Right atrium auricular region (tissue), 2 donors: ENCODE results near the gene SCART1. TPM values are rescaled to one million over a fixed set of nuclear protein-coding genes. Genes with fewer than 3 reads are reported as not detected.
A peak's percentile ranks its signal among the peaks of the same experiment; 100 is the strongest.
"Not testable (repeated sequence)": the region's sequence is repeated elsewhere in the genome, so short reads cannot be mapped to it uniquely, and the experiment has no call there.

Source experiments
- DNase-seq: peaks from one replicate; pipeline ENCODE4 v3.0.0-alpha.2; 2019; ENCODE audit warnings: low spot score
- H3K27ac ChIP-seq, 2 donors: fragments of 200-600 bp; sonication (generic); 1 replicate in 1 of 2; 2 replicates in 1 of 2; pipeline ENCODE4 v1.5.1; 2016 to 2019
- H3K27me3 ChIP-seq, 2 donors: fragments of 200-600 bp; sonication (generic); one replicate each; pipeline versions ENCODE4 v1.5.1 to v1.6.0; 2017 to 2019
- H3K36me3 ChIP-seq: fragments of 200-600 bp; sonication (generic); one replicate; pipeline ENCODE4 v1.5.1; 2016
- H3K4me1 ChIP-seq, 2 donors: fragments of 200-600 bp; sonication (generic); one replicate each; pipeline versions ENCODE4 v1.5.1 to v1.6.0; 2017 to 2019
- H3K4me3 ChIP-seq, 2 donors: fragments of 200-600 bp; sonication (generic); 1 replicate in 1 of 2; 2 replicates in 1 of 2; pipeline ENCODE4 v1.5.1; 2017 to 2019; ENCODE audit warnings: mild to moderate bottlenecking in 1 of 2, moderate library complexity in 1 of 2
- H3K9me3 ChIP-seq, 2 donors: fragments of 200-600 bp; sonication (generic); one replicate each; pipeline ENCODE4 v1.5.1; 2019
- total RNA-seq, 2 donors: library from RNA; depleted of rRNA; stranded (reverse); fragments of >200 nt; gene quantifications; one replicate each; pipeline ENCODE4 v1.1.0, GENCODE V29; 2016
- TF ChIP-seq, protein P1 (sequence below), 2 donors: fragments of 200-600 bp; sonication (generic); IDR thresholded peaks; one replicate each; pipeline ENCODE4 v1.5.1; 2019; ENCODE audit warnings: antibody characterized with exemption in 2 of 2

The SCART1 gene
- total RNA-seq, 2 donors from 2014 or later = 0.22 to 0.24 TPM

DNA sequence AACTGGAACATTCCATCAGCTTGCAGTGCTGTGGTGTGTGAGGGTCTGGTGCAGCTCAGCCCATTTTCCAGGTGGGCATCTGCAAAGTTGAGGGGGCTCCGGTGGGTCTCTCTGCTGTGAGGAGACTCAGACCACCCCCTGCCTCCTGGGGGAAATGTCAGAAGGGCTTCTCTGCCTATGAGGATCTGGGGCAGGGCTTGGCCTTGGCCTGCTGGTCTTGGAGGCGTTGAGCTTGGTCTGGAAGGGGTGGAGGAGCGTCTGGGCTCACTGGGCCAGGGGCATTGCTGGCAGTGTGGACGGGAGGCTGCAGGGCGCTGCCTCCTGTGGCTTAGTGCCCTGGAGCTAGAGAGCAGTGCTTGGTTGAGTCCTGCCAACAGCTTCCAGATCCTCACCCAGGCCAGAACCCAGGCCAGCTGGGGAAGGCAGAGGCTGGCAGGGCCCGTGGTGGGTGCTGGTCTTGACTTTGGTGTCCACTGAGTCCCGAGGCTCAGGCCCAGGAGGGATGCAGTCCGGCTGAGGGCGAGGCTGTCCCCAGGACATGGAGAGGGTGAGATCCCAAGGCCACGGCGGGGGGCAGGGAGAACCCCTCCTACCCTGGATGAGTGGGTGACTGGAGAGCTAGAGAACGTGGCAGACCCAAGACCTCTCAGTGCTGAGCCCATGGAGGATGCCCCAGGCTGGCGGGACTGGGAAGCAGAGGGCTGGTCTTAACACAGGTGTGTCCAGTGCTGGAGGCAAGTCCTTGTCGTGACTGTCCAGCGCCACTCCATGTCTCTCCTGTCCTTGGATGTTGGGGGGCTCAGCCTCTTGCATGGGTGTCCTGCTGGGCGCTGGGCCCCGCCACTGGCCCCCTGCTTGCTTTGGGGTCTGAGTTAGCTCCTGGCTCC is 32.2 kb upstream of the SCART1 start:
- peak; percentile 48 for DNase-seq
- peaks cover 0 to 4% of the 10 kb centered on the region in 2 donors for H3K4me1 ChIP-seq
- H3K27ac ChIP-seq = no peak overlapping the region
- no peak overlapping the region for H3K4me3 ChIP-seq
- TF ChIP-seq, protein P1, sequence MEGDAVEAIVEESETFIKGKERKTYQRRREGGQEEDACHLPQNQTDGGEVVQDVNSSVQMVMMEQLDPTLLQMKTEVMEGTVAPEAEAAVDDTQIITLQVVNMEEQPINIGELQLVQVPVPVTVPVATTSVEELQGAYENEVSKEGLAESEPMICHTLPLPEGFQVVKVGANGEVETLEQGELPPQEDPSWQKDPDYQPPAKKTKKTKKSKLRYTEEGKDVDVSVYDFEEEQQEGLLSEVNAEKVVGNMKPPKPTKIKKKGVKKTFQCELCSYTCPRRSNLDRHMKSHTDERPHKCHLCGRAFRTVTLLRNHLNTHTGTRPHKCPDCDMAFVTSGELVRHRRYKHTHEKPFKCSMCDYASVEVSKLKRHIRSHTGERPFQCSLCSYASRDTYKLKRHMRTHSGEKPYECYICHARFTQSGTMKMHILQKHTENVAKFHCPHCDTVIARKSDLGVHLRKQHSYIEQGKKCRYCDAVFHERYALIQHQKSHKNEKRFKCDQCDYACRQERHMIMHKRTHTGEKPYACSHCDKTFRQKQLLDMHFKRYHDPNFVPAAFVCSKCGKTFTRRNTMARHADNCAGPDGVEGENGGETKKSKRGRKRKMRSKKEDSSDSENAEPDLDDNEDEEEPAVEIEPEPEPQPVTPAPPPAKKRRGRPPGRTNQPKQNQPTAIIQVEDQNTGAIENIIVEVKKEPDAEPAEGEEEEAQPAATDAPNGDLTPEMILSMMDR (IDR thresholded peaks at IDR 0.05) = no peak
- H3K36me3 ChIP-seq = peaks cover 27% of the 10 kb centered on the region
- no peaks in the 10 kb centered on the region for H3K9me3 ChIP-seq
- H3K27me3 ChIP-seq = no peaks in the 10 kb centered on the region

DNA sequence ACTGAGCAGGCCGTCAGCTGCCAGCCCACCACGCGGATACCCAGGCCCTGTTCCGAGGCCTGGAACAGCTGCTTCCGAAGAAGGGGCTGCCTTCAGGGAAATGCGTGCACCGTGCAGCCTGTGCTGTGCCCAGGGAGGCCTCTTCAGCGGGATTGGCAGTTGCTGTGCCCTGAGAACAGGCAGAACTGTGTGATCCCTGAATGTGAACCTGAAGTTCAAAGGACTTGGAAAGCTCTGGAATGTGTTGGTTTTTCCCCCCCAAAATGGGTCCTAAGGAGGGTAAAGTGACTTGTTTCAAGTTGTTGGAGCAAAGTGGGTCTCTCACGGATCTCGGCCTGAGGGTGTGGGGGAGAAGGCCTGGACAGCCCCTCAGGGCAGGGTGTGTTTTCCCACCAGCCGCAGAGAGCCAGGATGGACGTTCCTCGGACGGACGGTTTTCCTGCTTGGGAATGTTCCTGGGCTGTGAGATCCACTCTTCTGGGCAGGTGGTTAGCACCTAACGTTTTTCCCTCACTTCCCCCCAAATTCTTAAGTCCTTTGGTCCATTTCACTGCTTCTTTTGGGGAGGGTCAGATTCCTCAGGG is 31.4 kb upstream of the SCART1 start:
- DNase-seq = peak; percentile 28
- TF ChIP-seq, protein P1 (IDR thresholded peaks at IDR 0.05) = no peak
- Histone ChIP-seq H3K27me3 (no peaks in the 10 kb centered on the region), H3K9me3 (no peaks in the 10 kb centered on the region), H3K36me3 (peaks cover 27% of the 10 kb centered on the region), H3K4me3 (no peak overlapping the region), H3K4me1 (peaks cover 0 to 4% of the 10 kb centered on the region in 2 donors), H3K27ac (no peak overlapping the region)

DNA sequence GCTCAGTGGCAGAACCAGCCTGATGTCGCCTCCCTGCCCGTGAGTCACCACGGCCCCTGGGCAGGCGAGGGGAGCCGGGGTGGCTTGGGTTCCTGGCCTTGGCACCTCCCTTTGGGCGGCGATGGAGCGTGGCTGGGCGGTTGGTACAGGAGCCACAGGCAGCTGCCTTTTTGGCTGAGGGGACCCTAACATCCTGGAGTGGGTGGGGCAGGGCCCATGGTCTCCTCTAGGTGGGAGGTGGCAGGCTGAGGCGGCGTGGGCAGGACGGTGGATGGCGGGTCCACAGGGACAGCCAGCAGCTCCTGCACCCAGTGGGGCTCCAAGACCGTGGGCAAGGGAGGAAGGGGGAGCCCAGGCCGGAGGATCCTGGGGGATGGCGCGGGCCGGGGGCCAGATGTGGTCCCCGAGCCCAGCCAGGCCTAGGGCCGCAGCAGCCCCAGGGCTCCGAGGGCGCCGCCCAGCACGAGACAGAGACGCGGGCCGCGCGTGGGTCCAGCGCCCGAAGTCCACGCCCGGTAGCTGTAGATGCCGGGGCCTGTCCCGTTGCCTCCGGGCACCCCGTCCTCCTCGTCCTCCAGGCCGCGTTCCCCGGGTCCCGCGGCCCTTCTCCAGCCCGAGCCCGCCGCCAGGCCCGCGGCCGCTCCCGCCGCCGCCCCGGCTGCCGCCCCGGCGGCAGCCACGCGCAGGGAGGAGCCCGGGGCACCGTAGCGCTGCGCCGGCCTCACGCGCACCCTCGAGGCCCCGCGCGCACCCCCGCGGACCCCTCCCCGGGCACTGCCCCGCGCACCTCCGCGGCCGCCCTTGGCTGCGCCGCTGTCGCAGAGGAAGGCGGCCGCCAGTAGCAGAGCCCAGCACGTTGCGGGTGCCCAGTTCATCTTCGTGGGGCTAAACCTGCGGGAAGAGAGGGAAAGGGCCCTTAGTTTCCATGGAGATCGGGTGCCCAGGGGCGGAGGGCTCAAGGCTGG is 30.7 kb upstream of the SCART1 start:
- DNase-seq = peak; percentile 52
- no peaks in the 10 kb centered on the region for H3K9me3 ChIP-seq
- peak overlapping the region in 1 of 2 donors; percentile 25 for H3K4me3 ChIP-seq
- TF ChIP-seq, protein P1 (IDR thresholded peaks at IDR 0.05) = no peak
- H3K27me3 ChIP-seq = no peaks in the 10 kb centered on the region
- H3K36me3 ChIP-seq = peaks cover 24% of the 10 kb centered on the region
- no peak overlapping the region for H3K27ac ChIP-seq
- H3K4me1 ChIP-seq = peaks cover 0 to 4% of the 10 kb centered on the region in 2 donors

DNA sequence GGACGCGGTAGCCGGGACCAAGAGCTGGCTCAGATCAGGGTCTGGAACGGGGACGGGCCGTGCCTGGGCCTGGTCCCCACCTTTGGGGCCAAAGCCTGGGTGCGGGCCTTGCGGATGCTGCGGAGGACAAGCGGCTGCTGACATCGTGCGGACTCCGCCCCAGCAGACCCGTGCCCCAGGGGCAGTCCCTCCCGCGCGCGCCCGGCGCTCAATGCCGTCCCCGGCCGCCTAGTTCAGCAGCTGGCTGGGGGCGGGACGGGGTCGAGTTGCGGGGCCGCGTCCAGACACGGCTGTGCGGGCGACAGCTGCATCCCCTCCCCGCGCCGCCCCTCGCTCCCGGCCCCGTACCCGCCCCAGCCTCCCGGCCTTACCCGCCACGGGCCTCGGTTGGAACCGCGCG is 29.6 kb upstream of the SCART1 start:
- not testable (repeated sequence) for H3K4me1 ChIP-seq, H3K4me3 ChIP-seq, H3K27ac ChIP-seq, DNase-seq, H3K27me3 ChIP-seq, H3K9me3 ChIP-seq
- H3K36me3 ChIP-seq = peaks cover 18% of the 10 kb centered on the region

DNA sequence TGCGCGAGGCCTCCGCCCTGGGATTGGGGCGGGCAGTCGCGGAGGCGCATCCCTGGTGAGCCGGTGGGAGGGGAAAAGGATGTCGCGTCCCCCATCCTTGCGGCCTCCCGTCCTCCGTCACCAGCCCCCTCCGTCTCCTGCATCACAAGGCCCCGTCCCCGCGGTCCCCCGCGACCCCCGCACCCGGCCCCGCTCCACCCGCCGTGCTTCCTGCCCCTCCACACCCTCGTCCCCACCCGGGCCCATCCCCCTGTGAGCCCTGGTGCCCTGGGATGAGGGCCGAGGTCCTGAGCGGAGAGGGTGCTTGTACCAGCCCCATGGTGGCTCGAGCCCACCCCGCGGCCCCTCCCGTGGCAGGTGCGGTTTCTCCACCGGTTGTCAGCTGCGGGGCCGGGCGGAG is 29.1 kb upstream of the SCART1 start, which contains the start of gene SPRN:
Gene SPRN, minus strand, starts transcription at position 25 of the 400 bp plus-strand sequence. CDS start 944 bp downstream, outside the sequence.
- H3K4me1 ChIP-seq, H3K9me3 ChIP-seq, H3K27ac ChIP-seq, DNase-seq, H3K27me3 ChIP-seq: not testable (repeated sequence)
- Histone ChIP-seq H3K36me3 (peaks cover 13% of the 10 kb centered on the region), H3K4me3 (peak within 1 kb of the TSS in 1 of 2 donors; percentile 25)

DNA sequence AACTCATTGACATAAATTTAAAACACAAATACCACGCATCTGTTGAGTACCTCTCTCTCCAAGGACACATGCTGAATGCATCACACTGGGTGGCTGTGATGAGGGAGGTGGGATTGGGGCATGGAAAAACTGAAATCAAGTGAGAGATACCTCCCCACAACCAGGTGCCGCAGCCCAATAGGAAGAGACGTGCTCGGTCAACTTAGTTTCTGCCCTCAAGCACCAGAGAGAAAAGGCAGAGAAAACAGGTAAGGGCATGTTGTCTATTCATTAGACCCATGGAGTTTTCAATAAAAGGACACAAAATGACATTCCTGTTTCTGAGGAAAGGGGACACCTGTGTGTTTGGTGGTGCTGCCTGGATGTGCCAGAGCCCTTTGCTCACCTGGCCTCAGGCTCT is 24.2 kb upstream of the SCART1 start:
- DNase-seq, H3K9me3 ChIP-seq, H3K27ac ChIP-seq, H3K4me1 ChIP-seq, H3K4me3 ChIP-seq, H3K36me3 ChIP-seq, H3K27me3 ChIP-seq: not testable (repeated sequence)

DNA sequence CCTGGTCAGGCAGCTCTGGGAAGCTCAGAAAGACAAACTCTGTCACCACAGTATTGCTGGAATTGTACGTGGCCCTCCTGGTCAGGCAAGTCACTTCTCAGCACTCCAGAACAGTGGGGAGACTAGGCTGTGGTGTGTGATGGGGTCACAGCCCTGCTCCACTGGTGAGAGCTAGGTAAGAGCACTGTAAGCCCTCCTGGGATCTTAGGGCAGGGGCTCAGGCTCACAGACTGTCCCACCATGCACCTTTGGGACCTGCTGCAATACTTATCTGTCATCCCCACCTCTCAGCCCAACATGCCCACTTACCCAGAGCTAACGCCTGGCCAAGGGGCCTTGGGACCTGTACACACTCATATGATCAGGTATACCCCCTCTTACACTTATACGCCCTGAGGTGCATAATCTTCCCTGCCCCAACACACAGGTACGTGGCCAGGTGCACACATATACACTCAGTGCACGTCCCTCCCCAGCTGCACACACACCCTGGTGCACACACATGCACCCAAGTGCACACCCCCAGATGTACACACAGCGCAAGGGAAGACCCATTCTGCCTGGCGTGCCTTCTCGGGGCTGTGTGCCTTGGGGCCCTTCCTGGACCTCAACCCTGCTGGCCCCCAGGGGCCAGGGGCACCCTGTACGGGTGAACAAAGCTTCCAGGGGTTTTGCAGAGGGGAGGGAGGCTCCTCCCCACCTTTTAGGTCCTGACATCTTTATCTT is 21.7 kb upstream of the SCART1 start:
- not testable (repeated sequence) for H3K4me3 ChIP-seq, H3K27me3 ChIP-seq, H3K36me3 ChIP-seq, H3K27ac ChIP-seq, H3K4me1 ChIP-seq, H3K9me3 ChIP-seq
- peak; percentile 42 for DNase-seq

DNA sequence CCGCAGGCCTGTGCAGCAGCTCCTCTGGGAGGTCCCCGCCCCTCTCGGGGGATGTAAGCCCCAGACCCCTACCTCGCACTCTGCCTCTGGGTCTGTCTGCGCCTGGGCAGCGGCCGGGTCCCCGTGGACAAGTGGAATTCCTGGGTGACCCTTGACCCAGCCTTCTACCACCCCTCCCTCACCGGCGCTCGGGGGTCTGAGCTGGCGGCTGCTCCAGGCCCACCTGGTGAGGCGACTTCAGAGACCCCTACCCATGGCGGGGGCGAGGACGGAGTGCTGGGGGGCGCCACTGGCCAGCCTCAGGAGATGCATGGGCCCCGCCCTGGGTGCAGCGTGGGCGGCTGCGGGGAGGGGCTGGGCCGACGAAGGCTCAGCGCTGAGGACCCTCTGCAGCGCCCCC is 21.0 kb upstream of the SCART1 start:
- H3K36me3 ChIP-seq, H3K27me3 ChIP-seq, H3K4me3 ChIP-seq, H3K9me3 ChIP-seq, H3K27ac ChIP-seq, H3K4me1 ChIP-seq: not testable (repeated sequence)
- DNase-seq = peak; percentile 23
